A549 treated with RU486 at 1 μM for 4 hours (cell line): Measurements from ENCODE around the gene TRIM17. TPM values are rescaled to one million over a fixed set of nuclear protein-coding genes. Genes with fewer than 3 reads are reported as not detected.

ENCODE experiments used
- total RNA-seq: library from RNA; stranded (reverse); fragments of 200-300 nt; extraction: Qiagen RNA extraction; gene quantifications from 5 replicates; pipeline ENCODE4 v1.2.3, GENCODE V29; 2022; ENCODE audit warnings: low read depth

TRIM17 gene, protein sequence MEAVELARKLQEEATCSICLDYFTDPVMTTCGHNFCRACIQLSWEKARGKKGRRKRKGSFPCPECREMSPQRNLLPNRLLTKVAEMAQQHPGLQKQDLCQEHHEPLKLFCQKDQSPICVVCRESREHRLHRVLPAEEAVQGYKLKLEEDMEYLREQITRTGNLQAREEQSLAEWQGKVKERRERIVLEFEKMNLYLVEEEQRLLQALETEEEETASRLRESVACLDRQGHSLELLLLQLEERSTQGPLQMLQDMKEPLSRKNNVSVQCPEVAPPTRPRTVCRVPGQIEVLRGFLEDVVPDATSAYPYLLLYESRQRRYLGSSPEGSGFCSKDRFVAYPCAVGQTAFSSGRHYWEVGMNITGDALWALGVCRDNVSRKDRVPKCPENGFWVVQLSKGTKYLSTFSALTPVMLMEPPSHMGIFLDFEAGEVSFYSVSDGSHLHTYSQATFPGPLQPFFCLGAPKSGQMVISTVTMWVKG
- not detected in 5 replicates for total RNA-seq

DNA sequence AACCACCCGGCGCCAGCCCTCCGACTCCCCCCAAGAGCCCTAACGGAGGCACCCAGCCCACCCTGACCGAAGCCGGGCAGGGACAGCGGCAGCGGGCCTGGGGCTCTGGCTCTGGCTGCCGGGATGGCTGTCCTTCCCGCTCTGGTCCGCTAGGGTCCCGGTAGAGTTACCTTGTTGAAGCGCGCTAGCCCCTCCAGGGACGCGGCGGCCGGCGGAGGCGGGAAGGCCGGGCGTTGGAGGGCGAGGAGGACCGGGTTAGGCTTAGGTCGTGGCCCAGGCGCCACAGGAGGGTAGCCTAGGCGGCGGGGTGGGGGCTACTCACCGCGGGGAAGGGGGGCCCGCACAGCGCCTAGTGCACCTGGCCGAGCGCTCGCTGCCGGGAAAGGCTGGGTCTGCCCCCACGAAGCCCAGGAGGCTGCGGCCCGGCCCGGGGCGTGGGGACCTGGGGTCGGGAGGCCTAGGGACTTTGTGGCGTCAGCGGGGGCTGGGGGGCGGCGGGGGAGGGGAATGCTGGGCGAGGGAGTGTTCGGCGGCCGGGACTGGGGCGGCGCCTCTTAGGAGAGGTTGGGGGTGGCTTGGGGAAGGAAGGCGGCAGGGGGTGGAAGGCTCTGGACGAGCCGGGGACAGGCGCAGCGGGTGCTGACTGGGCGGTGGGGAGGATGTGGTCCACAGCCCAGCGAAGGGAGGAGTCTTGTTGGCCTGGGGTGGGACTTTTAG, at the start of gene TRIM17:
TSS of gene TRIM17 (minus strand) at position 645 of the 717 bp plus-strand sequence. CDS start 1,789 bp downstream, outside the sequence.

Other genes starting within 250 kb of the TRIM17 start
- gene OBSCN, start 208.8 kb downstream of the TRIM17 start, total RNA-seq: 3.0 to 6.6 TPM (median 4.4 TPM) in 5 replicates
- gene TRIM11, start 10.0 kb downstream of the TRIM17 start, total RNA-seq: 26.9 to 38.7 TPM (median 36.9 TPM) in 5 replicates
- 55.9 to 91.2 TPM (median 83.2 TPM) in 5 replicates for gene RNF187, start 70.5 kb upstream of the TRIM17 start, total RNA-seq